ENCODE data around the gene LPIN3.
A peak's percentile ranks its signal among the peaks of the same experiment; 100 is the strongest.

LPIN3 gene

GRCh38 chr20:41307021-41307420 lies 33.6 kb upstream of the LPIN3 start:
- H2BK12ac ChIP-seq (ENCODE audit: low read length): no peak overlapping the region
- H3K27me3 ChIP-seq (ENCODE audit: insufficient read depth, low read length): no peaks in the 10 kb centered on the region
- H4K12ac ChIP-seq (ENCODE audit: low read depth, low read length): no peak overlapping the region
- H3K9ac ChIP-seq (ENCODE audit: low read length): no peak overlapping the region
- no peaks in the 10 kb centered on the region for H3K9me3 ChIP-seq (ENCODE audit: insufficient read depth, low read depth, low read length)
- H3K4me3 ChIP-seq (ENCODE audit: low read depth, low read length): no peak overlapping the region
- no peak overlapping the region for H2AK5ac ChIP-seq (ENCODE audit: low read length)
- peaks cover 0 to 2% of the 10 kb centered on the region in 2 experiments for H3K4me1 ChIP-seq (ENCODE audit: control insufficient read depth in 1 of 2, insufficient read depth in 2 of 2, low read length in 2 of 2)
- WGBS (ENCODE audit: extremely low coverage, insufficient coverage, insufficient read length): no CpG with 5 or more reads among the region's 1 CpG
- H3K14ac ChIP-seq (ENCODE audit: low read length): no peak overlapping the region
- no peak overlapping the region for H2BK120ac ChIP-seq (ENCODE audit: insufficient read depth, low read length, poor library complexity)
- no peak overlapping the region for H4K8ac ChIP-seq (ENCODE audit: low read depth, low read length)
- no peak overlapping the region for H3K27ac ChIP-seq (ENCODE audit: low read depth, low read length)
- no peak overlapping the region for H3K23ac ChIP-seq (ENCODE audit: low read length)
- H4K91ac ChIP-seq (ENCODE audit: low read depth, low read length): no peak overlapping the region
- H2AFZ ChIP-seq (ENCODE audit: insufficient read depth, low read length, poor library complexity): no peak overlapping the region
- DNase-seq: no peak
- no peaks in the 10 kb centered on the region for H3K36me3 ChIP-seq (ENCODE audit: control insufficient read depth in 1 of 2, insufficient read depth in 2 of 2, low read length in 2 of 2)
- H3K4ac ChIP-seq (ENCODE audit: low read depth, low read length): no peak overlapping the region
- H3K79me1 ChIP-seq (ENCODE audit: low read length): no peaks in the 10 kb centered on the region
- no peak overlapping the region for H3K18ac ChIP-seq (ENCODE audit: low read length)
- H3K79me2 ChIP-seq (ENCODE audit: control insufficient read depth, insufficient read depth, low read length, poor library complexity): no peaks in the 10 kb centered on the region
- no peak overlapping the region for H3K4me2 ChIP-seq (ENCODE audit: low read length)
- H2BK5ac ChIP-seq (ENCODE audit: low read depth, low read length, poor library complexity): no peak overlapping the region

- Histone ChIP-seq H2AFZ (ENCODE audit: insufficient read depth, low read length, poor library complexity) (no peak overlapping the region), H3K18ac (ENCODE audit: low read length) (no peak overlapping the region), H3K27me3 (ENCODE audit: insufficient read depth, low read length) (no peaks in the 10 kb centered on the region), H3K27ac (ENCODE audit: low read depth, low read length) (no peak overlapping the region), H3K4me2 (ENCODE audit: low read length) (no peak overlapping the region), H3K4me1 (ENCODE audit: control insufficient read depth in 1 of 2, insufficient read depth in 2 of 2, low read length in 2 of 2) (peaks cover 0 to 2% of the 10 kb centered on the region in 2 experiments), H3K14ac (ENCODE audit: low read length) (no peak overlapping the region), H3K9me3 (ENCODE audit: insufficient read depth, low read depth, low read length) (no peaks in the 10 kb centered on the region), H4K91ac (ENCODE audit: low read depth, low read length) (no peak overlapping the region), H3K23ac (ENCODE audit: low read length) (peak overlapping the region; percentile 81), H3K4ac (ENCODE audit: low read depth, low read length) (no peak overlapping the region), H2BK120ac (ENCODE audit: insufficient read depth, low read length, poor library complexity) (no peak overlapping the region), H3K79me2 (ENCODE audit: control insufficient read depth, insufficient read depth, low read length, poor library complexity) (no peaks in the 10 kb centered on the region), H4K8ac (ENCODE audit: low read depth, low read length) (no peak overlapping the region), H2BK12ac (ENCODE audit: low read length) (no peak overlapping the region), H4K12ac (ENCODE audit: low read depth, low read length) (no peak overlapping the region), H2AK5ac (ENCODE audit: low read length) (no peak overlapping the region), H3K79me1 (ENCODE audit: low read length) (no peaks in the 10 kb centered on the region), H3K36me3 (ENCODE audit: control insufficient read depth in 1 of 2, insufficient read depth in 2 of 2, low read length in 2 of 2) (no peaks in the 10 kb centered on the region), H3K9ac (ENCODE audit: low read length) (no peak overlapping the region), H3K4me3 (ENCODE audit: low read depth, low read length) (no peak overlapping the region), H2BK5ac (ENCODE audit: low read depth, low read length, poor library complexity) (no peak overlapping the region)
- DNase-seq: peak; percentile 69 to 93
- no CpG with 5 or more reads among the region's 1 CpG for WGBS (ENCODE audit: extremely low coverage, insufficient coverage, insufficient read length)
Measured at GRCh38 chr20:41308290-41308711, 32.3 kb upstream of the LPIN3 start.

GRCh38 chr20:41308726-41309413 lies 31.8 kb upstream of the LPIN3 start:
- no CpG with 5 or more reads among the region's 3 CpGs for WGBS (ENCODE audit: extremely low coverage, insufficient coverage, insufficient read length)
- H3K9ac ChIP-seq (ENCODE audit: low read length): no peak overlapping the region
- H3K36me3 ChIP-seq (ENCODE audit: control insufficient read depth in 1 of 2, insufficient read depth in 2 of 2, low read length in 2 of 2): no peaks in the 10 kb centered on the region
- no peak overlapping the region for H3K4me3 ChIP-seq (ENCODE audit: low read depth, low read length)
- no peak overlapping the region for H3K4me2 ChIP-seq (ENCODE audit: low read length)
- H4K91ac ChIP-seq (ENCODE audit: low read depth, low read length): no peak overlapping the region
- H3K79me2 ChIP-seq (ENCODE audit: control insufficient read depth, insufficient read depth, low read length, poor library complexity): no peaks in the 10 kb centered on the region
- H4K12ac ChIP-seq (ENCODE audit: low read depth, low read length): no peak overlapping the region
- H3K79me1 ChIP-seq (ENCODE audit: low read length): no peaks in the 10 kb centered on the region
- H2BK5ac ChIP-seq (ENCODE audit: low read depth, low read length, poor library complexity): no peak overlapping the region
- H2BK120ac ChIP-seq (ENCODE audit: insufficient read depth, low read length, poor library complexity): no peak overlapping the region
- peaks cover 0 to 2% of the 10 kb centered on the region in 2 experiments for H3K4me1 ChIP-seq (ENCODE audit: control insufficient read depth in 1 of 2, insufficient read depth in 2 of 2, low read length in 2 of 2)
- H3K14ac ChIP-seq (ENCODE audit: low read length): no peak overlapping the region
- no peak overlapping the region for H3K23ac ChIP-seq (ENCODE audit: low read length)
- H2AFZ ChIP-seq (ENCODE audit: insufficient read depth, low read length, poor library complexity): no peak overlapping the region
- H3K27ac ChIP-seq (ENCODE audit: low read depth, low read length): no peak overlapping the region
- H3K9me3 ChIP-seq (ENCODE audit: insufficient read depth, low read depth, low read length): no peaks in the 10 kb centered on the region
- H2BK12ac ChIP-seq (ENCODE audit: low read length): no peak overlapping the region
- peak; percentile 37 to 88 for DNase-seq
- no peak overlapping the region for H3K4ac ChIP-seq (ENCODE audit: low read depth, low read length)
- H4K8ac ChIP-seq (ENCODE audit: low read depth, low read length): no peak overlapping the region
- no peaks in the 10 kb centered on the region for H3K27me3 ChIP-seq (ENCODE audit: insufficient read depth, low read length)
- no peak overlapping the region for H3K18ac ChIP-seq (ENCODE audit: low read length)
- H2AK5ac ChIP-seq (ENCODE audit: low read length): no peak overlapping the region

- WGBS (ENCODE audit: extremely low coverage, insufficient coverage, insufficient read length): 100% methylated on average over 1 of the region's 2 CpGs
- Histone ChIP-seq H3K79me2 (ENCODE audit: control insufficient read depth, insufficient read depth, low read length, poor library complexity) (no peaks in the 10 kb centered on the region), H3K18ac (ENCODE audit: low read length) (no peak overlapping the region), H4K8ac (ENCODE audit: low read depth, low read length) (no peak overlapping the region), H3K9me3 (ENCODE audit: insufficient read depth, low read depth, low read length) (no peaks in the 10 kb centered on the region), H3K23ac (ENCODE audit: low read length) (no peak overlapping the region), H2AFZ (ENCODE audit: insufficient read depth, low read length, poor library complexity) (no peak overlapping the region), H3K9ac (ENCODE audit: low read length) (no peak overlapping the region), H3K4me1 (ENCODE audit: control insufficient read depth in 1 of 2, insufficient read depth in 2 of 2, low read length in 2 of 2) (peaks cover 0 to 2% of the 10 kb centered on the region in 2 experiments), H3K4me2 (ENCODE audit: low read length) (no peak overlapping the region), H4K91ac (ENCODE audit: low read depth, low read length) (no peak overlapping the region), H3K36me3 (ENCODE audit: control insufficient read depth in 1 of 2, insufficient read depth in 2 of 2, low read length in 2 of 2) (no peaks in the 10 kb centered on the region), H3K27me3 (ENCODE audit: insufficient read depth, low read length) (no peaks in the 10 kb centered on the region), H3K4me3 (ENCODE audit: low read depth, low read length) (no peak overlapping the region), H2BK12ac (ENCODE audit: low read length) (no peak overlapping the region), H2BK5ac (ENCODE audit: low read depth, low read length, poor library complexity) (no peak overlapping the region), H3K14ac (ENCODE audit: low read length) (no peak overlapping the region), H2BK120ac (ENCODE audit: insufficient read depth, low read length, poor library complexity) (no peak overlapping the region), H2AK5ac (ENCODE audit: low read length) (no peak overlapping the region), H3K27ac (ENCODE audit: low read depth, low read length) (no peak overlapping the region), H3K79me1 (ENCODE audit: low read length) (no peaks in the 10 kb centered on the region), H4K12ac (ENCODE audit: low read depth, low read length) (no peak overlapping the region), H3K4ac (ENCODE audit: low read depth, low read length) (no peak overlapping the region)
- DNase-seq: no peak
Measured at GRCh38 chr20:41309817-41310216, 30.8 kb upstream of the LPIN3 start.

All from trophoblast cell (in vitro differentiated cells and primary cell).